SK-N-SH treated with all-trans-retinoic acid at 6 μM for 48 hours (cell line): ENCODE measurements around the gene PARD3.

Experiments used
- BACH2 ChIP-seq: fragments of 250-450 bp; sonication (Bioruptor Pico); IDR thresholded peaks from 2 replicates; pipeline ENCODE4 v1.9.0; 2021; ENCODE audit warnings: mild to moderate bottlenecking, borderline replicate concordance
- OSR1 ChIP-seq: fragments of 250-450 bp; sonication (Bioruptor Pico); IDR thresholded peaks from 2 replicates; pipeline ENCODE4 v1.8.0; 2022; ENCODE audit warnings: moderate library complexity, mild to moderate bottlenecking, inconsistent platforms
- PPARA ChIP-seq: fragments of 250-450 bp; sonication (Bioruptor Pico); IDR thresholded peaks from 2 replicates; pipeline ENCODE4 v1.5.0; 2020; ENCODE audit warnings: mild to moderate bottlenecking, borderline replicate concordance

DNA sequence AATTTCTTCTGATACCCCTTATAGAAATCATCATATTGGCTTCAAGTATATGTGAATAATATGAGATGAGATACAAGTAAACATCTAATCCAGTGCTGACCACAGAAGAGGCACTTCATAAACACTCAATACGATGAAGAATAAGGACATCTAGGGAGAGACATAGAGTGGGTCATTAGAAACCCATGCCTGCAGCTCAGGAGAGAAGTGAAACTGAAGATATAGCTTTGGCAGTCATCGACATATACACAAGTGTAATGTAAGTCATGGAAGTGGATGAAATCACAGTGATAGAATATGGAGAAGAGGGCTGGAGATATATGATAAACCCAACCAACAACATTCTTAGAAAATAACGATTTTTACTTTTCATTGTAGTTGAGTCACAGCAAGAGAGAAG is 665.0 kb downstream of the PARD3 start:
- TF ChIP-seq OSR1 (no peak), BACH2 (CRISPR knock-in tag) (no peak), PPARA (no peak)
